Mammary epithelial cell (primary cell): Measurements from ENCODE around the gene MAGI1.

Source experiments
- EZH2 ChIP-seq: IDR thresholded peaks from 2 replicates; pipeline ENCODE4 v1.6.1; 2012; ENCODE audit warnings: low read length, inconsistent platforms, borderline replicate concordance
- TF ChIP-seq, protein P1 (sequence below), 2 donors: IDR thresholded peaks in 1 of 2; conservative IDR thresholded peaks in 1 of 2; 2 replicates each; pipeline ENCODE4 v1.5.1; 2011 to 2012; ENCODE audit warnings: inconsistent platforms in 2 of 2, low read length in 2 of 2, mild to moderate bottlenecking in 2 of 2, control low read depth in 1 of 2, low read depth in 1 of 2; ENCODE audit not compliant: insufficient read depth in 1 of 2; ENCODE audit errors: extremely low read depth in 1 of 2

DNA sequence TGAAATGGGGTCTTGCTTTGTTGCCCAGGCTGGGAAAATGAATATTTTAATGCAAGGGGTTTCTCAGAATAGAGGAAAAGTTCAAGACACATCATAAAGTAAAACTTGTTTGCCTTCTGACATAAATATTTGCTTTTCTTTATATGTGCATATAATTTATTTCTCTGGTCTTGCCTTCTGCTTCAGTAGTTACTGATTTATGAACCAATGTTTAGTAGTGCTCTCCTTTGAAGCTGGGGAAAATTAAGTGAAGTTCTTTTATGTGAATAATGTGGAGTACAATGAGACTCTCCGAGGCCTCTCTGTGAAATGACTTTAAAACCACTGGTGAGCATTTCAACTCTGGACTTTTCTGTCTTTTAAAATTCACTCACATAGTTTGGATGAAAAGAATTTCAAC is 55.6 kb downstream of the MAGI1 start:
- TF ChIP-seq, protein P1, sequence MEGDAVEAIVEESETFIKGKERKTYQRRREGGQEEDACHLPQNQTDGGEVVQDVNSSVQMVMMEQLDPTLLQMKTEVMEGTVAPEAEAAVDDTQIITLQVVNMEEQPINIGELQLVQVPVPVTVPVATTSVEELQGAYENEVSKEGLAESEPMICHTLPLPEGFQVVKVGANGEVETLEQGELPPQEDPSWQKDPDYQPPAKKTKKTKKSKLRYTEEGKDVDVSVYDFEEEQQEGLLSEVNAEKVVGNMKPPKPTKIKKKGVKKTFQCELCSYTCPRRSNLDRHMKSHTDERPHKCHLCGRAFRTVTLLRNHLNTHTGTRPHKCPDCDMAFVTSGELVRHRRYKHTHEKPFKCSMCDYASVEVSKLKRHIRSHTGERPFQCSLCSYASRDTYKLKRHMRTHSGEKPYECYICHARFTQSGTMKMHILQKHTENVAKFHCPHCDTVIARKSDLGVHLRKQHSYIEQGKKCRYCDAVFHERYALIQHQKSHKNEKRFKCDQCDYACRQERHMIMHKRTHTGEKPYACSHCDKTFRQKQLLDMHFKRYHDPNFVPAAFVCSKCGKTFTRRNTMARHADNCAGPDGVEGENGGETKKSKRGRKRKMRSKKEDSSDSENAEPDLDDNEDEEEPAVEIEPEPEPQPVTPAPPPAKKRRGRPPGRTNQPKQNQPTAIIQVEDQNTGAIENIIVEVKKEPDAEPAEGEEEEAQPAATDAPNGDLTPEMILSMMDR (conservative IDR thresholded peaks at IDR 0.05 in 1 of 2, IDR thresholded peaks at IDR 0.05 in 1 of 2; ENCODE audit: extremely low read depth in 1 of 2, insufficient read depth in 1 of 2, low read depth in 1 of 2, low read length in 2 of 2), result no peak
- TF ChIP-seq EZH2, result no peak
